ENCODE measurements around the gene DUSP28.
"Not testable (repeated sequence)": the region's sequence is repeated elsewhere in the genome, so short reads cannot be mapped to it uniquely, and the experiment has no call there.

DUSP28 gene

DNA sequence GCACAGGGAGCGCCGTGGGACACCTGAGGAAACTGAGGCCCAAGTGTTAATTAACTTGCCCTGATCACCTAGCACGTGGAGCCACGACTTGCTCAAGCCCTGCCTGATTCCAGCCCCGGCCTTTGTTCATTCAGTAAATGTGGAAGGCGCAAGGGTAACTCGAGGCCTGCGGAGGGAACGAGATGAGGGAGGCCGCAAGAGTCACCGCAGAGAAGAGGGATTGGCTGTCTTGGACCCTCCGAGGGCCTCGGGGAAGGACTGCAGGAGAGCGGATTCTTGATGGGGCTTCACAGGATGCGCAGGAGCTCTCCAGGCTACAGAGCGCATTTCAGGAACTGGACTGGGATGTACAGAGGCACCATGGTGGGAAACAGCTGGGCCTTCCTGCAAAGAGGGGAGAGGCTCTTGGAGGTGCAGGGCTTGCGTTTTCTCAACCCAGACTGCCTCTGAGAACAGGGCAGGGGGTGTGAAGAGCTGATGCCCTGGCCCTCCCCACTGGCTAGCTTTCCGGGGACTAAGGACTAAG, 1.9 kb upstream of the DUSP28 start:
- DNase-seq (ENCODE audit: extremely low read depth in 1 of 2, low read depth in 1 of 2): no peak

DNA sequence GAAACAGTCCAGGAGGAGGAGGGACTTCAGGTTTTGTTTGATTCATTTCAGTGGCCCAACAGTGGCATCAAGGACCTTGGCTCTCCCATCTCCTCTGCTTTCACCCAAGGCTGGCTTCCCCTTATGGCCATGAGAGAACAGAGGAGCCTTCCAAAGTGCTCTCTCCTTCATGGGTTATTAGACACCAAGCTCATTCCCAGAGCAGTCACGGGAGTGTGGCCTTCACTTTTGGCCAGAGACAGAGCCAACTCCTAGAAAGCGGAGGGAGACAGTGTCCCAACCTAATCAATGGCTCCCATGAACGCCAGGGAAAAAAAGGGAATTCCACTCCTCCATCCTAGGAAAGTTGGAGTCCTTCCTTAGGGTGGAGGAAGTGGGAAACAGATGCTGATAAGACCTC, 871 bp upstream of the DUSP28 start:
- no peak for DNase-seq (ENCODE audit: extremely low read depth in 1 of 2, low read depth in 1 of 2)

DNA sequence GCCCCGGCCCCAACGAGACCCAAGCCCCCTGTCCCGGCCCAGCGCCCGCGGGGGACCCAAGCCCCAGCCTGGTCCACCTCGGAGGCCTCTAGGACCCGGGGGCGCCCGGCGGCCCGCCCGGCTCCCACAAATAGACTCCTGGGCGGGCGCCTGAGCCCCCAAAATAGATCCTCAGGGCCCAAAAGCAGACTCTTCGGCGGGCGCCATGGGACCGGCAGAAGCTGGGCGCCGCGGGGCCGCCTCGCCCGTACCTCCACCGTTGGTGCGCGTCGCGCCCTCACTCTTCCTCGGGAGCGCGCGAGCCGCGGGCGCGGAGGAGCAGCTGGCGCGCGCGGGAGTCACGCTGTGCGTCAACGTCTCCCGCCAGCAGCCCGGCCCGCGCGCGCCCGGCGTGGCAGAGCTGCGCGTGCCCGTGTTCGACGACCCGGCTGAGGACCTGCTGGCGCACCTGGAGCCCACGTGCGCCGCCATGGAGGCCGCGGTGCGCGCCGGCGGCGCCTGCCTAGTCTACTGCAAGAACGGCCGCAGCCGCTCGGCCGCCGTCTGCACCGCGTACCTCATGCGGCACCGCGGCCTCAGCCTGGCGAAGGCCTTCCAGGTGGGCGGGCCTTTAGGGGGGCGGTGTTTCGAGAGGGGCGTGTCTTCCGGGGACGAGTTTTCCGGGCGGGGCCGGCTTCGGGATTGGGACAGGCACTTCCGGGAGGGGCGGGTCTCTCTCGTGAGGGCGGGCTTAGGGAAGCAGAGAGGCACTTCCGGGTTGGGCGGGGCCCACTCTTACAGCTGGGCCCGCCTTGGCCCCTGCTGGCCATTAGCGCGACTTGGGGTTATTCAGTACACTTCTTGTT, 545 bp downstream of the DUSP28 start:
- DNase-seq (ENCODE audit: extremely low read depth in 1 of 2, low read depth in 1 of 2): peak; percentile 96 to 99

DNA sequence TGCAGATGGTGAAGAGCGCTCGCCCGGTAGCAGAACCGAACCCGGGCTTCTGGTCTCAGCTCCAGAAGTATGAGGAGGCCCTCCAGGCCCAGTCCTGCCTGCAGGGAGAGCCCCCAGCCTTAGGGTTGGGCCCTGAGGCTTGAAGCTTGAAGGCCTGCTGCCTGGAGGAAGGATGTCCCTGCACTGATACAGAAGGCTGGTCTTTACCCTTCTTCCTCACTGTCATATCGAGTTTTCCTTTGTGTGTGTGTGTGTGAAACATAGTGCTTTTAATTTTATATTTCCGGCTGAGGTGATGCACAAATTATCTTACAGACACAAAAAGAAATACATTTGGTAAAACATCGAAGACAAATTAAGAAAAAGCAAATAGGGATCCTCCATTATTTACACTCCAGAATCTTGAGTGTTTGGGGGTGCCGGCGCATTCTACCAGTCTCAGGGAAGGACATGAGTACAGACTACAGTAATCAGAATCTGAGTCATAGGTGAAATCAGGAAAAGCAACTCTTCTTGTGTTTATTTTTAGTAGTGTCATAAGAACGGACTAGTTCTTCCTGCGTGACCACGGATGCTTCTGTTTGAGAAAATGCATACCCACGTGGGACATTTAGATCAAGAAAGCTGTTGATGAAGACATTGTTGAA, 1.3 kb downstream of the DUSP28 start:
- no peak for DNase-seq (ENCODE audit: extremely low read depth in 1 of 2, low read depth in 1 of 2)

DNA sequence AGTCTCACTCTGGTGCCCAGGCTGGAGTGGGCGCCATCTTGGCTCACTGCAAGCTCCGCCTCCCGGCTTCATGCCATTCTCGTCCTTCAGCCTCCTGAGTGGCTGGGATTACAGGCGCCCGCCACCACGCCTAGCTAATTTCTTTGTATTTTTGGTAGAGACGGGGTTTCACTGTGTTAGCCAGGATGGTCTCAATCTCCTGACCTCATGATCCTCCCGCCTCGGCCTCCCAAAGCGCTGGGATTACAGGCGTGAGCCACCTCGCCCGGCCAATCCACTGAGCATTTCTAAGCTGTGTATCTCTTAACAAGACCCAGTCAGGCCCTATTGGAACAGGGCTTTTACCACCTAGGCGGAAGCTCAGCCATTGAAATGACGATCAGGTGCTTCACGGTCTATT, 3.1 kb downstream of the DUSP28 start:
- DNase-seq (ENCODE audit: extremely low read depth in 1 of 2, low read depth in 1 of 2): not testable (repeated sequence)

DNA sequence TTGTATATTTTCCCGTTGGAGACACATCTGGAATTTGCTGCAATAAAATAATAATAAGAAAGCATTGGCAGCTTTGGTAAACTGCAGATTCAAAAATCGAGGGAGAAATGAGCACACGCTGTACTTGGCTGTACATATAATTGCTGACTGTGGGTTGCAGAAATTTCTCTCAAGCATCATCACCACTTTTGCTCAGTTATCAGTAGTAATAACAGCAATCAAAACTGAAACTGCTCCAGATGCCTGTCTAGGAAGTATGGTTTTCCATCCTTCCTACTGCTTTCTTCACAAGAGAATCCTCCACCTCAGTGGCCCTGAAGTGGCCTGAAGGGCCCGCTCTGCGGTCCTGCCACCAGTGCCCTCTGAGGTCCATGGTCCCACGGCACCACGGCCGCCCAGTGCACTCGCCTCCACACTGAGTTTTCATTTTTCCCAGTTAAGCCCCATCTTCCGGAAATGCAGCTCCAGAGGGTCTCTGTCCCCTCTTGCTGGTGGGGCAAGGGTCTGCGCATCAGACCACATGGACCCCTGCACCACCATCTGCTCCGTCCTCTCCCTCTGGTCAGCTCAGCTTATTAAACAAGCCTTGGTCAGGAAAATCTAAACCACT, 3.9 kb downstream of the DUSP28 start:
- no peak for DNase-seq (ENCODE audit: extremely low read depth in 1 of 2, low read depth in 1 of 2)

DNA sequence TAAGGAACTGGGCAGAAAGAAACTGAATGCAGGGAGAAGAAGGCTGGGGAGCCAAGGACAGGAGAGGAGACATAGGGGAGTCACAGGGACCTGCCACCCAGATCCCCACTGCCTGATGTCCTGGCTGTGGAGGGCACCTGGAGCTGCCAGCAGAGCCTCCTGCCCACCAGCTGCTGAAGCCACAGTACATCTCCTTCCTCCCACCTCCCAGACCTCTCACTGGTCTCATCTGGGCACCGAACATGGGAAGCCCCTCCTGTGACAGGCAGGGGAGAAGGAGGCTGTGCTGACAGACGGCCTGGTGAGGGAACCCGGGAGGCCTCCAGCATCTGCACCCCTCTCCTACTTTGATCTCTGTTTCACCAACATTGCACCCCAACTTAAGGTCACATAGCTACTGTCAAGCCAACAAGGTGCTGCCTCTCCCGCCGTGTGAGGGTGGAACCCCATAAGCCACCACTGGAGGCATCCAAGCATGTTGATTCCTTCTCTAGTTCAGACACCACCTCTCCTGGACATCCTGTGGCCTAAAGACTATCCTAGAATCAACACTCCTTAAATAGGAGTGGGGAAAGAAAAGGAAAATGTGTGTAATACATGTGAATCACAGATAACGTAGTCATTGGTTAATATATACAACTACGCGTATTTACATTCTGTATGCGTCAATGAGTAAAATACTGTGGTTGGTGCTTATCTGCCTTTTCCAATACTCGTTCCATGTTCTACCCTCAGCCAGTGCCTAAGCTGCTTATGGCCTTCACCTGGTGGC, 4.6 kb downstream of the DUSP28 start:
- DNase-seq (ENCODE audit: extremely low read depth in 1 of 2, low read depth in 1 of 2): no peak

DNA sequence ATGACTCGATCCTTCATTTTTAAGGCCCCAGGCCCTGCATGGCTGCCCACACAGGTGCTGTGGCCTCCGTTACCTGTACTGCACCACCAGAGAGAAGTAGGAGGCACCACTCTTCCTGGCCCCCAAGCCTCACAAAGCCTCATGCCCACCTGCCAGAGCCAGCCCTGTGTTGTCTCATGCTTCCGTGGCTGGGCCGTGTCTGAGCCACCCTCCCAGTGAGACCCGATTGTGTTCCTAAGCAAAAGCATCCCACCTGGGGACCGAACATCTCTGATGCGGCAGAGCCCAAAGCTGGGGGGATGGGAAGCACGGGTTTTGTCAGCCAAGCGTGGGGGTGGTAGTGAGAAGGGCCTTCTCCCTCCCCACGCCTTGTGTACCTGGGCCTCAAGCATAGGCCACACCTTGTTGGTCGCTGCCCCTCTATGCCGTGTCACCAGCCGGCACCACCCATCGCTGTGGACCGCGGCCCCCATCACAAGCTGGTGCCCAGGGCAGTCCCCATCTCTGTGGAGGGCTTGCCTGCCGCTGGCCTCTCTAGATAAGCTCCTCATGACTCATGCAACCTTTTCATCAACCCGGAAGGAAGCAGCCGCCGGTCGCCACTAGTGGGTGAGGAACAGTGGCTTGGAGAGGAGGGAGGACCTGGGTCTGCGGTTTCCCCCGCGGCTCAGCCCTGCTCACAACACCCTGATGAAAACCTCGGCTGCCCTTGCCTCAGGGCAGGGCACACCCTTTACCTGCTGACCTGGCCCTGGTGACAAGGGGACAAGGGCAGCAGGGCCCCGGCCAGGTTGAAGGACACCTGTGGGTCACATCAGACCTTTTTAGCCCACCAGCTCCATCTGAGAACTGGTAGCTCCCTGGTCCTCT, 5.4 kb downstream of the DUSP28 start:
- peak; percentile 90 to 92 for DNase-seq (ENCODE audit: extremely low read depth in 1 of 2, low read depth in 1 of 2)

DNA sequence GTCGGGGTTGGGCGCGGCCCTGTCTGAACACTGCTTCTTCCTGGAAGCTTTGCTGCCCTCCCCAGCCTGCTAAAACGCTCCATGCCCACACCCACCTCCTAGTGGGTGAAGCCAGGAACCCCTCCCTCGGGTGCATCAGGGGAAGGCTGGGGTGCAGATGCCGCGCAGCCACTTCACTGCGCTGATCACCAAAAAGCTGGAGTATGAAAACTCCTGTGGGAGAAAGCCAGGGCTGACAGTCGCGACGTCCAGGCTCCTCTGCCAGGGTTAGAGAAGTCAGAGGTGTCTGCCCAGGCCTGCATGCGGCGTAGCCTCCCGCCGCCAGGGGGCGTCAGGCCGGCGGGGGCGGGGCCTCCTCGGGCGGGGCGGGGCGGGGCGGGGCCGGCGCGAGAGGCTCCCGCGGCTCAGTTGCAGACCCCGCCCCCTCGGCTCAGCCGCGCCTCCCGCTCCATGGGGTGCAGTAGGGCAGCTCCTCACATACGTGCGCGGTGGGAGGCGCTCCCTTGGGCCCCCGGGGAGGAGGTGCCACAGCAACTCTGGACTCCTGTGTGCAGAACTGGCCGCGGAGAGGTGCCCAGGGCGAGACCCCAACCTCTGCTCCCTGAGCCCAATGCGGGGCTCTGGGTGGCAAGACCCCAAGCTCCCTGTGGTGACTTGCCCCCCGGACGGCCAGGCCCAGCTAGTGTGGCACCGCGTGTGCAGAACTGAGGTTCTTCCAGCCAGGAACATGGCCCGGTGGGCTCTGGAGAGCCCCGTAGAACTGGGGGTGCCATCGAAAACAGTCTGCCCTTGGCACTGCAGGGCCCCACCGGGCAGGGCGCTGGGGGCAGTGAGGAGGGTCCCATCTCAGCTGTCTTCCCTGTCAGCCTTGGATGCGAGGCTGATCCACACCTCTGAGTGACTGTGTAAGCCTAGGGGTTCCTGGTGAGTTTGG, 6.3 kb downstream of the DUSP28 start:
- DNase-seq (ENCODE audit: extremely low read depth in 1 of 2, low read depth in 1 of 2): peak; percentile 92 to 96

DNA sequence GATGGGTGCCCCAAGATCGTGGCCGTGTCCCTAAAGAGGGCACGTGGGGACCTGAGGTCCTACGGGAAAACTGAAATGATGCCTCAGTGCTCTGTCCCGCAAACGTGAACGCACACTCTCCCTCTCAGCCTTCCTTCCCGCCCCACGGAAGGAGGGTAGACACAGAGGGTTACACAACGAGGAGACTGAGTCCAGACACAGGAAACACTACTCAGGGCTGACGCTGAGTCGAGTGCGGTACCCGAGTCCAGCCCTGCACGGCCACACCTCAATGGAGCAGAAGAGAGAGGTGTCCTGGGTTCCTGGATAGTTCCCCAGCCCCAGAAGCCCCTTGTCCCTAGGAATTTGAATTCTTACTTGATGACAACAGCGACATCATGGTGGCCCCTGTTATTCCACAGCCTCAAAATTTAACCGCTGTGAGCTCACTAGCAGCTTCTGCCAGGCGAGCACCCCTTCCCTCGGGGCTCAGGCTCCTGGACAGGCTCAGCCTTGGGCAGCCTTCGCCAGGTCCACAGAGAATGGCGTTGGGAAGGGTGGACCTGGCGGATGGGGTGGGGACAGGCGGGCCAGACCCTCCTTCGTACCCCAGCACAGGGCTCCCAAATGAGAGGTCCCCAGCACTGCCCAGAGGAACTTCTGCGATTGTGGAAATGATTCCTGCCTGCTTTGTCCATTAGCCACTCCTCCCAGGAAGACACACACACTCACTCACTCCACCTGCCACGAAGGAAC, 7.1 kb downstream of the DUSP28 start:
- no peak for DNase-seq (ENCODE audit: extremely low read depth in 1 of 2, low read depth in 1 of 2)

DNA sequence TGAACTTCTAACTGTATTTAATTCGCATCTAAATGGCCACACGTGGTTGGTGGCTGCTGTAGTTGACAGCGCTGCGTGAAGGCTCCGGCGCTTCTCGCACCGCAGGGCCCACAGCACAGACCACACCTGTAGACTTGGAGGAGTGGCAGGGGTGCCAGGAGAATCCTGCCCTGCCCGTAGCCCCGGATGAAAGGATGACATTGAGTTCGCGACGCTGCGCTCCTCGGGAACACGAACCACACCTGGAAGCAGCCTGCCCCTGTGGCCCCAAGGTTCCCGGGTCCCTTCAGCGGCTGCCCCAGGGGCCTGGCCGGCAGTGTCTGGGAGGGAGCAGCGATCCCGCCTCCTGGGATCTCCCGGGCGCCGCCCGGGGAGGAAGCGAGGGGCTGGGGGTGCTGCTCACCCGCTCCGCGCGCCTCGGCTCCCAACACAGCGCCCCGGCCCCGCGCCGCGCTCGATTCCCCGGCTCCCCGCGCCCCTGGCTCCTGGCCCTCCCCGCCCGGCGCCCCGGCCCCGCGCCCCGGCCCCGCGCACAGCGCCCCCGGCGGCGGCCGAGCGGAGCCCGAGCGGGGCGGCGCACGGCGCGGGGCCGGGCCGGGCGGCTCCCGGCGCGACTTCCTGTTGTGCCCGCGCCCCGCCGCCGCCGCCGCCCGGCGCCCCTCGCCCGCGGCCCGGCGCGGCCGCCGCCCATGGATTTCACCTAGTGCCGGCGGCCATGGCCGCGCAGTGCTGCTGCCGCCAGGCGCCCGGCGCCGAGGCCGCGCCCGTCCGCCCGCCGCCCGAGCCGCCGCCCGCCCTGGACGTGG, 7.9 kb downstream of the DUSP28 start, which contains the start of gene RNPEPL1:
Gene RNPEPL1 (plus strand): TSS at position 613 of the 806 bp plus-strand sequence. CDS start 103 bp downstream, at position 716.
- DNase-seq (ENCODE audit: extremely low read depth in 1 of 2, low read depth in 1 of 2): no peak

DNA sequence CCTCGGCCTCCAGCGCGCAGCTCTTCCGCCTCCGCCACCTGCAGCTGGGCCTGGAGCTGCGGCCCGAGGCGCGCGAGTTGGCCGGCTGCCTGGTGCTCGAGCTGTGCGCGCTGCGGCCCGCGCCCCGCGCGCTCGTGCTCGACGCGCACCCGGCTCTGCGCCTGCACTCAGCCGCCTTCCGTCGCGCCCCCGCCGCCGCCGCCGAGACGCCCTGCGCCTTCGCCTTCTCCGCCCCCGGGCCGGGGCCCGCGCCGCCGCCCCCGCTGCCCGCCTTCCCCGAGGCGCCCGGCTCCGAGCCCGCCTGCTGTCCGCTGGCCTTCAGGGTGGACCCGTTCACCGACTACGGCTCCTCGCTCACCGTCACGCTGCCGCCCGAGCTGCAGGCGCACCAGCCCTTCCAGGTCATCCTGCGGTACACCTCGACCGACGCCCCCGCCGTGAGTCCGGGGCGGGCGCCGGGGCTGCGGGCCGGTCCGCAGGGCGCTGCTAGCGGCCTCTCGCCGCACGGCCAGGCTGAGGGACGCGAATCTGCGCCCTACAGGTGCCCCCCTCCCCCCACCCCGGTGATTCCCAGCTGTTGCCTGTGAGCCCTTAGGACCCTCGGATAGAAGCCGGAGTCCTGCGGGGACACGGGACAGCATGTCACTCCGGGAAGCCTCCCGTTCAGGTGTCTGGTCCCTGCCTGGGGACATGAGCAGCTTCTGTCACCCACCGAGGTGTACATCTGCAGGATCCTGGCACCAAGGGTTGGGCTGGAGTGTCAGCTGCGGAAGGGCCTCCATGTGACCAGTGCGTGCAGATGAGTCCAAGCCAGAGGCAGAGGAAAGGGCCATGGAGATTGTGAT, 8.7 kb downstream of the DUSP28 start:
- DNase-seq (ENCODE audit: extremely low read depth in 1 of 2, low read depth in 1 of 2): no peak

DNA sequence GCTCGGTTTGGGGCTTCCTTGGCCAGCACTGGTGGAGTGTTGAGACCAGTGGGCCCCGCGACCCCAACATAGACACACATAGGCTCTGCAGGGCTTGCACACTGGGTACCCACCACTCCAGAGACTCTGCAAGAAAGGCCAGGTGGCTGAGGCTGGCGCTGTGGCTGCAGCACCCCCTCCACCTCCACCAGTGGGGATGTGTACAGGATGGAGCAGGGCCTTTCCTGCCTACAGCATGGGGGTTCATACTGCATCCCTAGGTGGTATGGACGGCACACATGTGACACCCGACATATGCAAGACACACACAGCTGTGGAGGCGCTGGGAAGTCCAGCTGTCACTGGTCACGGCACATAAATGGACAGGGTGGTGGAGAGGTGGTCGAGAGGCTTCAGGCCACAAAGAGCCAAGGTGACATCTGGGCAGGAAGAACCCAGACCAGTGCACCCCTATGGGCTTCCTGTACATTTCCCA, 9.4 kb downstream of the DUSP28 start:
- DNase-seq (ENCODE audit: extremely low read depth in 1 of 2, low read depth in 1 of 2): no peak

DNA sequence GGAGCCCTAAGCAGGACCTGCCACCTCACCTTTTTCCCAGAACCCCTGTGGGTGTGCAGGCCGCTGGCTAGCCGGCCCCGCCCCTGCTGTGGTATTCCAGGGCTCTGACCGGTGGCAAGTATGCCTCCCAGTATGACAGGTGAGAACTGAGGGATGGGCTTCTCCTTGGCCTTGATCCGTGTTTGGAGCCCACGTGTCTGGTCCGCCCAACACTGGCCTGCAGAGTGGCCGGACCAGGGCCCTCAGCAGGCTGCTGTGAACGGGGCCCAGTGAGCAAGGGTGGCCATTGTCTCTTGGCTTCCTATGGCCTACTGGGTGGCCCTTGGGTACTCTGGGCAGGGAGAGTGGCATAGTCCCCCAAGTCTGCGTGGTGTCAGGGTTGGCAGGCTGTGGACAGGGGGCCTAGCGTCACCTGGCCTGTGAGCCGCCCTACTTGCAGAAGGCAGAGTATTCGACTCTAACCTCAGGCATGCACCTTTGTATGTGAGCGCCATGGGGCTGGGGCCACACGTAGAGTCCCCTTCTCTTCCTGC, 9.9 kb downstream of the DUSP28 start:
- DNase-seq (ENCODE audit: extremely low read depth in 1 of 2, low read depth in 1 of 2): no peak

DNA sequence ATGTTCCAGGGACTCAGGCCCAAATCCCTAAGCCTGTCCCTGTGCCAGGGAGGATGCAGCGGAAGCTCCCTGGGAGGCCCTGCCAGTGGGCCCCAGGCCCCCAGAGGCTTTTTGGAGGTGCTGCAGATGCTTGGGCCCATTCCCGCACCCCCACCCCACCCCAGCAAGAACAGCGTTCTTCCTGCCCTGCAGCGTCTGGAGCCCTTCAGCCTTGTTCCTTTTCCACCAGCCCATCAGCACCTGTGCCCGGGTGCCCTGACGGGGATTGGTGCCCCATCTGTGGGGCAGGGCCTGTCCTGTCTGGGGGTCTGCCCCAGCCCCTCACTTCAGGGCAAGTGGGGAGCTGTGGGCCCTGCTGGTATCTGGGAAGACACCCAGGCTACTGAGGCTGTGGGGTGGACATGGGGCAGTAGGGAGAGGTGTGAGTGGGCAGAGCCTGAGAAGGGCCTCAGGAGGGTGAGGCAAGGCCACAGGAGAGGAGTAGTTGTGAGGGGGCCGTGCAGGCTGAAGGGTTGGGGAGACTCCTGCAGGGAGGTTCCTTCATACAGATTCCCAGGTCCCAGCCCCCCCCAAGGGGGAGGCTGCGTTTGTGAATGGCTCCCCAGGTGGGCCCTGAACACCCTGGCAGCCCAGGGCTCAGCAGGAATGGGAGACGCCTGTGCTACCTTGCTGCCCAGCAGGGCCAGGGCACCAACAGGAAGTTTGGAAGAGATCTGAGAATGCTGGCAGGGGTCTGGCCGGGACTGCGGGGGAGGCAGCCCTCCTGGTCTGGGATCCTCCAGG, 10.6 kb downstream of the DUSP28 start:
- DNase-seq (ENCODE audit: extremely low read depth in 1 of 2, low read depth in 1 of 2): no peak

All from stimulated activated CD8-positive, alpha-beta memory T cell treated with anti-CD3 and anti-CD28 coated beads, Interleukin-7, amount 100 ng/mL, for 48 hours (primary cell).